Effector memory CD4-positive, alpha-beta T cell (primary cell): Measurements from ENCODE around the gene MTNR1A.
"Not testable (repeated sequence)": the region's sequence is repeated elsewhere in the genome, so short reads cannot be mapped to it uniquely, and the experiment has no call there.

Source experiments
- DNase-seq, 3 donors: peaks; one replicate each; pipeline ENCODE4 v3.0.0-alpha.2; 2020
- H3K27ac ChIP-seq: 2 replicates; pipeline ENCODE4 v1.7.0; 2013; ENCODE audit warnings: mild to moderate bottlenecking, low read length, moderate library complexity; ENCODE audit not compliant: insufficient read depth, poor library complexity, severe bottlenecking
- H3K27me3 ChIP-seq: replicated peaks from 2 replicates; pipeline ENCODE4 v1.7.0; 2013; ENCODE audit warnings: mild to moderate bottlenecking, low read length; ENCODE audit not compliant: insufficient read depth, control insufficient read depth, poor library complexity, severe bottlenecking
- H3K36me3 ChIP-seq: 2 replicates; pipeline ENCODE4 v1.7.0; 2013; ENCODE audit warnings: mild to moderate bottlenecking, low read length, moderate library complexity; ENCODE audit not compliant: control insufficient read depth, insufficient read depth
- H3K4me1 ChIP-seq: 2 replicates; pipeline ENCODE4 v1.7.0; 2013; ENCODE audit warnings: low read length, mild to moderate bottlenecking; ENCODE audit not compliant: control insufficient read depth, insufficient read depth, poor library complexity, severe bottlenecking
- H3K4me3 ChIP-seq: 2 replicates; pipeline ENCODE4 v1.7.0; 2013; ENCODE audit warnings: low read length, low read depth, mild to moderate bottlenecking; ENCODE audit not compliant: insufficient read depth, poor library complexity, severe bottlenecking
- H3K9me3 ChIP-seq: 2 replicates; pipeline ENCODE4 v1.7.0; 2013; ENCODE audit warnings: mild to moderate bottlenecking, low read length, moderate library complexity; ENCODE audit not compliant: control insufficient read depth

The MTNR1A gene

DNA sequence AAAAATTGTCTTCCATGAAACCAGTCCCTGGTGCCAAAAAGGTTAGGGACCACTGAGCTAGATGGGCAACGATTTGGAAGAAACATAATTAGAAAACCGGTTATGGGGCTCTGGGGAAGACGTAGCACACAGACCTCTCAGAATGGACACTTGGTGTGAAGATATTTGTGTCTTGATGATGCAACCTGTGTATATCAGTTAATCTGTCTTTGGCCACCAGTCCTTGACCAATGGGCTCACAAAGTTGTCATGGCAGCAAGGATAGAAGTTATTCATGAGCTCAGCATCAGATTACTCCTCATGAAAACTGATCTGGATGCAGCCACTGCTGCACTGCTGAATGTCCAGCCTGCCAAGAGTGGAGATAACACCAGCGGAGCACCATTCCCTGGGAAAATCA, 13.6 kb downstream of the MTNR1A start:
- Histone ChIP-seq H3K9me3 (no peaks in the 10 kb centered on the region), H3K36me3 (no peaks in the 10 kb centered on the region), H3K27me3 (no peaks in the 10 kb centered on the region), H3K4me3 (no peak overlapping the region), H3K4me1 (no peaks in the 10 kb centered on the region), H3K27ac (no peak overlapping the region)
- DNase-seq = no peak

- Histone ChIP-seq H3K27ac (no peak overlapping the region), H3K36me3 (no peaks in the 10 kb centered on the region), H3K27me3 (no peaks in the 10 kb centered on the region), H3K4me3 (no peak overlapping the region), H3K4me1 (no peaks in the 10 kb centered on the region), H3K9me3 (no peaks in the 10 kb centered on the region)
- DNase-seq = no peak
Measured at GRCh38 chr4:186537843-186538521, 17.4 kb downstream of the MTNR1A start.

DNA sequence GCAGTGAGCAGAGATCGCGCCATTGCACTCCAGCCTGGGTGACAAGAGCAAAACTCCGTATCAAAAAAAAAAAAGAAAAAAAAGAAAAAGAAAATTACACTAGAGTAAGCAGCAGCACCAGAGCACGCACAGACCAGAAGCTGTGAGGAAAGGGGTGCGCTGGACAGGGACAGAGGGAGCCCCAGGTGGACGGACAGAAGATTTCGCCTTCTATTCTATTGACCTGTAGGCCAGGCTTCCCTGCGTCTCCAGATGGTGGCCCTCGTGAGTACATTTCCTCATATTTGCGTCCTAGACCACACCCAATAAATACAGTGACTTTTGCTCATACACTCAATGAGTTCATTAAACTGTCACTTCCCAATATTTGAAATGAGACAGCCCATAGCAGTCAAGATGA, 19.1 kb downstream of the MTNR1A start:
- Histone ChIP-seq H3K27ac (no peak overlapping the region), H3K9me3 (no peaks in the 10 kb centered on the region), H3K36me3 (no peaks in the 10 kb centered on the region), H3K4me1 (no peaks in the 10 kb centered on the region), H3K4me3 (no peak overlapping the region), H3K27me3 (no peaks in the 10 kb centered on the region)
- DNase-seq = no peak

DNA sequence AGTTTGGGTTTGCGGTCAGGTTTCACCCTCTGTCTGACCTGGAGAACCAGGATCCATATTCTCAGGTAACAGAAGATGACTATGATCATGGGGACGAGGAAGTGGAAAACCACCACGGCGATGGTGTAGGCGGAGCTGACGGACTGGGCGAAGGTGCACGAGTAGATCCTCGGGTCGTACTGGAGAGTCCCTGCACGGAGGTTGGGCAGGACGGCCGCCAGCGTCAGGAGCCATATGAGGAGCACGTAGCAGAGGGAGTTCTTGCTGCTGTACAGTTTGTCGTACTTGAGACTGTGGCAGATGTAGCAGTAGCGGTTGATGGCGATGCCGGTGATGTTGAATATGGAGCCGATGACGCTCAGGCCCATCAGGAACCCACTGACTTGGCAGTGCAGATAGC, 21.3 kb downstream of the MTNR1A start:
- Histone ChIP-seq H3K36me3 (no peaks in the 10 kb centered on the region), H3K9me3 (no peaks in the 10 kb centered on the region), H3K4me3 (no peak overlapping the region), H3K27ac (no peak overlapping the region), H3K27me3 (no peaks in the 10 kb centered on the region), H3K4me1 (no peaks in the 10 kb centered on the region)
- DNase-seq = no peak

GRCh38 chr4:186523927-186524326, 31.4 kb downstream of the MTNR1A start:
- not testable (repeated sequence) for DNase-seq, H3K4me1 ChIP-seq

DNA sequence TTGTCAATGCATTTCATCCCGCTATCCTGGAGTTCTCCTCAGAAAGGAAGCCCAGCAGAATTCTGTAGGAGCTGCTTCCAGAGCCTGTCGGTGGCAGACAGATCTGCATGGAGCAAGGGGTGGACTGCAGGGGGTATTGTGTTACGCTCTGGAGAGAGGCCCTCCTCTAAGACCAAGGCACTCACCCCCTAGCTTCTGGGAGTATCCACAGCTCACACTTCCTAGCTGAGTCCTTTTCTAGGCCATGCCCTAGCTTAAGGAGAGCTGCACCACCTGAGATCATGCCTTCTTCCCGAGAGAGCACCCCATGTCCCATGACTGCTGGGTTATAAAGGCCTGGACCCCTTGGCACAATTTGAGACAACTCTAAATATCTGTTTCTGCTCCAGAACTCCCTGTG, 39.1 kb downstream of the MTNR1A start:
- Histone ChIP-seq H3K27ac (no peak overlapping the region), H3K27me3 (no peaks in the 10 kb centered on the region), H3K4me1 (no peaks in the 10 kb centered on the region), H3K4me3 (no peak overlapping the region), H3K9me3 (no peaks in the 10 kb centered on the region), H3K36me3 (no peaks in the 10 kb centered on the region)
- DNase-seq = no peak

More at GRCh38 chr4:186523927-186524326, 31.4 kb downstream of the MTNR1A start:
- H3K27me3 ChIP-seq, H3K9me3 ChIP-seq, H3K4me3 ChIP-seq, H3K36me3 ChIP-seq, H3K27ac ChIP-seq: not testable (repeated sequence)

DNA sequence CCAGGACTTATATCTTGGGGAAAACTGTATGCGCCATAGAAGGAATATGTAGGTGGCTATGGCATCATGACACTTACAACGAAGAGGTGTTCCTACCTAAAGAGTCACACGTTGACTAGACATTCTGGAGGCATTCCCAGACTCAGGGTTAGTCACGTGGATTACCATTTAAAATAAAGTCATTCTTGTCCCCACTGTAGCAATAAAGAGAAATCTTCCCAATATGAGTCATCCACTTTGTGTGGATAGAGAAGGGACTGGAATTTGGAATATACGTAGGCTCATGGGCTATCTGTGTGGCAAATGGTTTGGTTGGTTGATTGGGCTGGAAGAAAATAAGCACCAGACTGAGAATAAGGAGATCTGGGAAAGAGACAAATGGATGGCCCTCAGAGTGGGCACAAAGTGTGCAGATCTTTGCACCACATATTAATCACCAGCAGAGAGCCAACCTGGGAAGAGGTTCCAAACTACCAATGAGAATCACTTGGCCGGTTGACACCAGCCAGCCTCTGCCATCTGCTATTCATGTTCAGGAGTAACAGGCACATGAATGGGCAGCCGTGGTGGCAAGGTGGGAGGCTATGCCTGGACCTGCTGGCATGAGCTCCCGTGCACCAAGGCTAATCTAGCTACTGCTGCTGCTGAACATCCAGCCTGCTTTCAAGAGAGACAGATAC, 41.0 kb downstream of the MTNR1A start:
- H3K4me1 ChIP-seq = no peaks in the 10 kb centered on the region
- no peaks in the 10 kb centered on the region for H3K27me3 ChIP-seq
- DNase-seq = no peak
- H3K9me3 ChIP-seq = no peaks in the 10 kb centered on the region
- no peak overlapping the region for H3K27ac ChIP-seq
- no peaks in the 10 kb centered on the region for H3K36me3 ChIP-seq
- H3K4me3 ChIP-seq = no peak overlapping the region

DNA sequence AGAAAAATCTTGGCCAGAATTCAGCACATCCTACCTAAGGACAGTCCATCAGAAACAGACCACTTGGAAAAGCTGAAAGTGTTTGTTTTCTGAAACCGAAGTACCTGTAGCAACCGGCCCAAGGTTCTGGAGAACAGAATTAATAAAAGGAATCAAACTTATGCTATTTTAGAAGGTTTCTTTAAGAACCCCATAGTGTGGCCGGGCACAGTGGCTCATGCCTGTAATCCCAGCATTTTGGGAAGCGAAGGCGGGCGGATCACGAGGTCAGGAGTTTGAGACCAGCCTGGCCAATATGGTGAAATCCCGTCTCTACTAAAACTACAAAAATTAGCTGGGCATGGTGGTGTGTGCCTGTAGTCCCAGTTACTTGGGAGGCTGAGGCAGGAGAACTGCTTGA, 50.6 kb downstream of the MTNR1A start:
- not testable (repeated sequence) for H3K36me3 ChIP-seq, H3K27me3 ChIP-seq, H3K4me3 ChIP-seq, H3K9me3 ChIP-seq, H3K4me1 ChIP-seq, H3K27ac ChIP-seq, DNase-seq

GRCh38 chr4:186502231-186502630, 53.1 kb downstream of the MTNR1A start:
- DNase-seq = no peak

DNA sequence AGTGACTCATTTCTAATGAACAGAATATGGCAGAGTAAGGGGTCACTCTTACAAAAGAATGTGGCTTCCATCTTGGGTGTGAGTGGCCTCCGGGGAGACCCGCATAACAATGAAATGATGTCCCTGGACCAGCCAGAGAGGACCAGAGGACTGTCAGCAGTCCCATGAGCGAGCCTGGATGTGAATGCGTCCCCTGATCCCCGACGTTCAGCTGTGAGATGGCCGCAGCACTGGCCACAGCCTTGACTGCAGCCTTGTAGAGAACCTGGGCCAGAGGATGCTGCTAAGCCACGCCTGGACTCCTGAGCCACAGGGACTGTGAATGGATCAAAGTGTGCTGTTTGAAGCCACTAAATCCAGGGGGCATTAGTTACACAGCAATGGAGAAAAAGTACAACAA, 53.8 kb downstream of the MTNR1A start:
- H3K4me3 ChIP-seq = no peak overlapping the region
- no peaks in the 10 kb centered on the region for H3K27me3 ChIP-seq
- no peaks in the 10 kb centered on the region for H3K36me3 ChIP-seq
- H3K27ac ChIP-seq = no peak overlapping the region
- H3K4me1 ChIP-seq = no peaks in the 10 kb centered on the region
- H3K9me3 ChIP-seq = no peaks in the 10 kb centered on the region
- no peak for DNase-seq

More at GRCh38 chr4:186502231-186502630, 53.1 kb downstream of the MTNR1A start:
- H3K9me3 ChIP-seq = no peaks in the 10 kb centered on the region
- no peak overlapping the region for H3K27ac ChIP-seq
- H3K27me3 ChIP-seq = no peaks in the 10 kb centered on the region
- no peaks in the 10 kb centered on the region for H3K4me1 ChIP-seq
- H3K36me3 ChIP-seq = no peaks in the 10 kb centered on the region
- H3K4me3 ChIP-seq = no peak overlapping the region
